Thoracic aorta (tissue), 2 donors: Measurements from ENCODE around the gene CDH12. TPM values are rescaled to one million over a fixed set of nuclear protein-coding genes. Genes with fewer than 3 reads are reported as not detected.

ENCODE experiments used
- ATAC-seq: fragments of 150-250 bp; one replicate; pipeline ENCODE4 v1.8.0; 2017; ENCODE audit warnings: low read depth; ENCODE audit not compliant: insufficient number of reproducible peaks, low FRiP score
- DNase-seq: peaks from one replicate; pipeline ENCODE4 v3.0.0-alpha.2; 2020; ENCODE audit warnings: low spot score
- H3K27ac ChIP-seq, 2 donors: fragments of 200-600 bp; sonication (generic); 1 replicate in 1 of 2; 2 replicates in 1 of 2; pipeline ENCODE4 v1.5.1; 2016; ENCODE audit warnings: mild to moderate bottlenecking in 2 of 2, moderate library complexity in 2 of 2
- H3K27me3 ChIP-seq: fragments of 200-600 bp; sonication (generic); replicated peaks from 2 replicates; pipeline ENCODE4 v1.6.0; 2016; ENCODE audit warnings: mild to moderate bottlenecking; ENCODE audit not compliant: insufficient read depth
- H3K36me3 ChIP-seq: fragments of 200-600 bp; sonication (generic); one replicate; pipeline ENCODE4 v1.5.1; 2016
- H3K4me1 ChIP-seq, 2 donors: fragments of 200-600 bp; sonication (generic); 1 replicate in 1 of 2; 2 replicates in 1 of 2; pipeline versions ENCODE4 v1.5.1 to v1.6.0; 2016; ENCODE audit warnings: low read depth in 2 of 2, mild to moderate bottlenecking in 1 of 2; ENCODE audit not compliant: control insufficient read depth in 1 of 2
- H3K4me3 ChIP-seq: fragments of 200-600 bp; sonication (generic); 2 replicates; pipeline ENCODE4 v1.5.1; 2016; ENCODE audit warnings: mild to moderate bottlenecking
- H3K9me3 ChIP-seq: fragments of 200-600 bp; sonication (generic); 2 replicates; pipeline ENCODE4 v1.5.1; 2016
- CTCF ChIP-seq: fragments of 200-600 bp; sonication (generic); IDR thresholded peaks from one replicate; pipeline ENCODE4 v1.5.1; 2019; ENCODE audit warnings: antibody characterized with exemption
- total RNA-seq, 2 donors: library from RNA; depleted of rRNA; stranded (reverse); fragments of >200 nt; gene quantifications; one replicate each; pipeline versions ENCODE4 v1.1.0 to v1.2.3, GENCODE V29; 2016

Gene CDH12
- total RNA-seq, 2 donors from 2014 or later: not detected

- Histone ChIP-seq H3K4me1 (no peaks in the 10 kb centered on the region), H3K4me3 (no peak overlapping the region), H3K9me3 (no peaks in the 10 kb centered on the region), H3K36me3 (no peaks in the 10 kb centered on the region), H3K27me3 (no peaks in the 10 kb centered on the region), H3K27ac (no peak overlapping the region)
- no peak for TF ChIP-seq CTCF
- no peak for ATAC-seq
- DNase-seq: no peak
Observed at GRCh38 chr5:21723500-21723899, 1129.6 kb downstream of the CDH12 start.

GRCh38 chr5:21711866-21712758 is 1141.0 kb downstream of the CDH12 start:
- Histone ChIP-seq H3K36me3 (no peaks in the 10 kb centered on the region), H3K27ac (no peak overlapping the region), H3K27me3 (no peaks in the 10 kb centered on the region), H3K4me3 (no peak overlapping the region), H3K9me3 (peaks cover under 1% of the 10 kb centered on the region), H3K4me1 (no peaks in the 10 kb centered on the region)
- DNase-seq: no peak
- no peak for TF ChIP-seq CTCF
- ATAC-seq: no peak

GRCh38 chr5:21709770-21710169 is 1143.4 kb downstream of the CDH12 start:
- H3K9me3 ChIP-seq: no peaks in the 10 kb centered on the region
- TF ChIP-seq CTCF: no peak
- H3K4me3 ChIP-seq: no peak overlapping the region
- no peaks in the 10 kb centered on the region for H3K27me3 ChIP-seq
- ATAC-seq (no peak), DNase-seq (no peak)
- H3K4me1 ChIP-seq: no peaks in the 10 kb centered on the region
- H3K36me3 ChIP-seq: no peaks in the 10 kb centered on the region
- H3K27ac ChIP-seq: no peak overlapping the region

- Histone ChIP-seq H3K9me3 (no peaks in the 10 kb centered on the region), H3K27ac (no peak overlapping the region), H3K27me3 (no peaks in the 10 kb centered on the region), H3K36me3 (no peaks in the 10 kb centered on the region), H3K4me1 (no peaks in the 10 kb centered on the region), H3K4me3 (no peak overlapping the region)
- DNase-seq (no peak), ATAC-seq (no peak)
- TF ChIP-seq CTCF: no peak
Observed at GRCh38 chr5:21704974-21705668, 1148.0 kb downstream of the CDH12 start.

- Histone ChIP-seq H3K27me3 (no peaks in the 10 kb centered on the region), H3K36me3 (no peaks in the 10 kb centered on the region), H3K4me1 (no peaks in the 10 kb centered on the region), H3K27ac (no peak overlapping the region), H3K4me3 (no peak overlapping the region), H3K9me3 (no peaks in the 10 kb centered on the region)
- DNase-seq (no peak), ATAC-seq (no peak)
- no peak for TF ChIP-seq CTCF
Observed at GRCh38 chr5:21701317-21701716, 1151.8 kb downstream of the CDH12 start.
